HG03575 (cell line): ENCODE measurements around the gene LAIR2.
"Not testable (repeated sequence)": the region's sequence is repeated elsewhere in the genome, so short reads cannot be mapped to it uniquely, and the experiment has no call there.

ENCODE experiments used
- ATAC-seq: cut with Tn5 transposase; IDR thresholded peaks from one replicate; pipeline ENCODE4 v1.9.1; 2021; ENCODE audit not compliant: unreplicated experiment, insufficient number of reproducible peaks, low FRiP score; ENCODE audit errors: extremely low read depth

The LAIR2 gene

GRCh38 chr19:54489341-54489740, 13.3 kb upstream of the LAIR2 start:
- no peak for ATAC-seq

- ATAC-seq, result no peak
These were observed 12.9 kb upstream of the LAIR2 start for GRCh38 chr19:54489766-54490165.

GRCh38 chr19:54492568-54492967, 10.1 kb upstream of the LAIR2 start:
- no peak for ATAC-seq

- ATAC-seq, result not testable (repeated sequence)
These were observed 9.6 kb upstream of the LAIR2 start for GRCh38 chr19:54493056-54493455.

- no peak for ATAC-seq
These were observed 8.6 kb upstream of the LAIR2 start for GRCh38 chr19:54493967-54494585.

- ATAC-seq, result not testable (repeated sequence)
These were observed 7.3 kb upstream of the LAIR2 start for GRCh38 chr19:54495284-54495683.

- ATAC-seq, result not testable (repeated sequence)
These were observed 4.7 kb upstream of the LAIR2 start for GRCh38 chr19:54497747-54498450.

- not testable (repeated sequence) for ATAC-seq
These were observed 4.2 kb upstream of the LAIR2 start for GRCh38 chr19:54498451-54498772.

- ATAC-seq, result not testable (repeated sequence)
These were observed 2.9 kb downstream of the LAIR2 start for GRCh38 chr19:54505542-54505941.

GRCh38 chr19:54506079-54506478, 3.4 kb downstream of the LAIR2 start:
- ATAC-seq, result no peak

GRCh38 chr19:54507038-54507717, 4.5 kb downstream of the LAIR2 start:
- ATAC-seq, result not testable (repeated sequence)

GRCh38 chr19:54507824-54508223, 5.2 kb downstream of the LAIR2 start:
- no peak for ATAC-seq

- ATAC-seq, result not testable (repeated sequence)
These were observed 5.9 kb downstream of the LAIR2 start for GRCh38 chr19:54508487-54508886.

- not testable (repeated sequence) for ATAC-seq
These were observed 6.7 kb downstream of the LAIR2 start for GRCh38 chr19:54509200-54509940.

- no peak for ATAC-seq
These were observed 12.5 kb downstream of the LAIR2 start for GRCh38 chr19:54515156-54515555.

- ATAC-seq, result no peak
These were observed 14.9 kb downstream of the LAIR2 start for GRCh38 chr19:54517483-54517882.

GRCh38 chr19:54518844-54519243, 16.2 kb downstream of the LAIR2 start:
- no peak for ATAC-seq

GRCh38 chr19:54521022-54521859, 18.6 kb downstream of the LAIR2 start:
- no peak for ATAC-seq
